Vagina (tissue), 2 donors: Measurements from ENCODE around the gene FBXL4. TPM values are rescaled to one million over a fixed set of nuclear protein-coding genes. Genes with fewer than 3 reads are reported as not detected.

ENCODE experiments used
- DNase-seq, 2 donors: peaks; one replicate each; pipeline ENCODE4 v3.0.0-alpha.2; 2017; ENCODE audit errors: extremely low spot score in 2 of 2
- H3K27ac ChIP-seq: fragments of 200-600 bp; sonication (generic); one replicate; pipeline ENCODE4 v1.5.1; 2019
- H3K27me3 ChIP-seq: fragments of 200-600 bp; sonication (generic); one replicate; pipeline ENCODE4 v1.5.1; 2019
- H3K36me3 ChIP-seq, 2 donors: fragments of 200-600 bp; sonication (generic); one replicate each; pipeline ENCODE4 v1.5.1; 2017 to 2019
- H3K4me1 ChIP-seq: fragments of 200-600 bp; sonication (generic); one replicate; pipeline ENCODE4 v1.5.1; 2019
- H3K4me3 ChIP-seq, 2 donors: fragments of 200-600 bp; sonication (generic); 1 replicate in 1 of 2; 2 replicates in 1 of 2; pipeline ENCODE4 v1.5.1; 2016 to 2019
- H3K9me3 ChIP-seq: fragments of 200-600 bp; sonication (generic); one replicate; pipeline ENCODE4 v1.5.1; 2019
- POLR2A ChIP-seq, 2 donors: fragments of 450-650 bp; IDR thresholded peaks; one replicate each; pipeline ENCODE4 v1.6.1; 2017; ENCODE audit warnings: antibody characterized with exemption in 2 of 2, mild to moderate bottlenecking in 2 of 2, moderate library complexity in 2 of 2
- POLR2AphosphoS5 ChIP-seq, 2 donors: sonication (generic); formaldehyde crosslinking; IDR thresholded peaks; one replicate each; pipeline ENCODE4 v1.9.0; 2017; ENCODE audit warnings: antibody characterized with exemption in 2 of 2, mild to moderate bottlenecking in 2 of 2, low read depth in 1 of 2; ENCODE audit not compliant: insufficient read depth in 1 of 2
- intact Hi-C: fragments of 100-400 bp; cut with DNase I; formaldehyde crosslinking; loops from one replicate; pipeline ENCODE4 v1.15.1; 2023
- total RNA-seq: library from RNA; depleted of rRNA; stranded (reverse); fragments of >200 nt; gene quantifications from one replicate; pipeline ENCODE4 v1.2.3, GENCODE V29; 2016
- TF ChIP-seq, protein P1 (sequence below), 3 experiments: fragments of 450-650 bp in 2 of 3; fragments of 200-600 bp in 1 of 3; sonication (generic) in 1 of 3; IDR thresholded peaks; one replicate each; pipeline ENCODE4 v1.5.1; 2017 to 2019; ENCODE audit warnings: antibody characterized with exemption in 3 of 3, mild to moderate bottlenecking in 2 of 3, moderate library complexity in 2 of 3

FBXL4 gene
- total RNA-seq, 1 donor from 2014 or later, result 17.7 TPM

- no peaks in the 10 kb centered on the region for H3K9me3 ChIP-seq
- H3K27me3 ChIP-seq, result no peaks in the 10 kb centered on the region
- no peak for TF ChIP-seq POLR2A (IDR thresholded peaks at IDR 0.05)
- H3K4me3 ChIP-seq, result no peak overlapping the region
- no peak for DNase-seq
- no peaks in the 10 kb centered on the region for H3K4me1 ChIP-seq
- H3K27ac ChIP-seq, result no peak overlapping the region
- intact Hi-C loops, result no loop called here
- H3K36me3 ChIP-seq, result peaks cover 0 to 42% of the 10 kb centered on the region in 2 donors
Observed at GRCh38 chr6:98900706-98901105, 47.0 kb downstream of the FBXL4 start.

DNA sequence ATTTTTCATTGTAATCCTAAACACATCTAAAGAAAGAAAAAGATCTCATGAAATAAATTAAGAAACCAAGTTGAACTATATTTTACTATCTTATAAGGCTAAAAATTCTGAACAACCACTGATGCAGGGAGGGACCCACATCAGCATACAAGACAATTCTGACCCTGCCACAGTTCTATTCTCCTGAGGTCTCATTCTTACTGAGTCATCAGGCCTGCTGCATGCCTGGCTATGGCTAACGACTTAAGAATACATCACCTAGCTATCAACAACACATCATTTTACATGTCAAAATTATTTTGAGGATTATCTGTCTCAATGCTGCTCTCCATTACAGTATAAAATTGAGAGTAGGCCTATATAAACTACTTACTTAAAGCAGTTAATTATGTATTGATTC lies 52.9 kb downstream of the FBXL4 start:
- no peaks in the 10 kb centered on the region for H3K27me3 ChIP-seq
- intact Hi-C loops, result no loop called here
- H3K4me1 ChIP-seq, result no peaks in the 10 kb centered on the region
- no peak for DNase-seq
- H3K9me3 ChIP-seq, result no peaks in the 10 kb centered on the region
- H3K27ac ChIP-seq, result no peak overlapping the region
- no peak overlapping the region for H3K4me3 ChIP-seq
- peaks cover 0 to 32% of the 10 kb centered on the region in 2 donors for H3K36me3 ChIP-seq
- TF ChIP-seq, protein P1, sequence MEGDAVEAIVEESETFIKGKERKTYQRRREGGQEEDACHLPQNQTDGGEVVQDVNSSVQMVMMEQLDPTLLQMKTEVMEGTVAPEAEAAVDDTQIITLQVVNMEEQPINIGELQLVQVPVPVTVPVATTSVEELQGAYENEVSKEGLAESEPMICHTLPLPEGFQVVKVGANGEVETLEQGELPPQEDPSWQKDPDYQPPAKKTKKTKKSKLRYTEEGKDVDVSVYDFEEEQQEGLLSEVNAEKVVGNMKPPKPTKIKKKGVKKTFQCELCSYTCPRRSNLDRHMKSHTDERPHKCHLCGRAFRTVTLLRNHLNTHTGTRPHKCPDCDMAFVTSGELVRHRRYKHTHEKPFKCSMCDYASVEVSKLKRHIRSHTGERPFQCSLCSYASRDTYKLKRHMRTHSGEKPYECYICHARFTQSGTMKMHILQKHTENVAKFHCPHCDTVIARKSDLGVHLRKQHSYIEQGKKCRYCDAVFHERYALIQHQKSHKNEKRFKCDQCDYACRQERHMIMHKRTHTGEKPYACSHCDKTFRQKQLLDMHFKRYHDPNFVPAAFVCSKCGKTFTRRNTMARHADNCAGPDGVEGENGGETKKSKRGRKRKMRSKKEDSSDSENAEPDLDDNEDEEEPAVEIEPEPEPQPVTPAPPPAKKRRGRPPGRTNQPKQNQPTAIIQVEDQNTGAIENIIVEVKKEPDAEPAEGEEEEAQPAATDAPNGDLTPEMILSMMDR (IDR thresholded peaks at IDR 0.05), result no peak
- no peak for TF ChIP-seq POLR2A (IDR thresholded peaks at IDR 0.05)
- TF ChIP-seq POLR2AphosphoS5 (IDR thresholded peaks at IDR 0.05; ENCODE audit: insufficient read depth in 1 of 2, low read depth in 1 of 2), result no peak

GRCh38 chr6:98887650-98888049 lies 60.1 kb downstream of the FBXL4 start:
- no peak for TF ChIP-seq POLR2AphosphoS5 (IDR thresholded peaks at IDR 0.05; ENCODE audit: insufficient read depth in 1 of 2, low read depth in 1 of 2)
- TF ChIP-seq, protein P1 (IDR thresholded peaks at IDR 0.05), result no peak
- no peak for DNase-seq
- intact Hi-C loops, result no loop called here
- no peaks in the 10 kb centered on the region for H3K4me1 ChIP-seq
- no peaks in the 10 kb centered on the region for H3K27me3 ChIP-seq
- H3K27ac ChIP-seq, result no peak overlapping the region
- no peak overlapping the region for H3K4me3 ChIP-seq
- no peaks in the 10 kb centered on the region for H3K9me3 ChIP-seq
- peaks cover 0 to 16% of the 10 kb centered on the region in 2 donors for H3K36me3 ChIP-seq

GRCh38 chr6:98885330-98885729 lies 62.4 kb downstream of the FBXL4 start:
- intact Hi-C loops, result no loop called here
- Histone ChIP-seq H3K27me3 (no peaks in the 10 kb centered on the region), H3K36me3 (peaks cover 0 to 13% of the 10 kb centered on the region in 2 donors), H3K9me3 (no peaks in the 10 kb centered on the region), H3K27ac (no peak overlapping the region), H3K4me1 (no peaks in the 10 kb centered on the region), H3K4me3 (no peak overlapping the region)
- DNase-seq, result no peak
- TF ChIP-seq POLR2A (IDR thresholded peaks at IDR 0.05), result no peak
- TF ChIP-seq, protein P1 (IDR thresholded peaks at IDR 0.05), result no peak

GRCh38 chr6:98880486-98880885 lies 67.3 kb downstream of the FBXL4 start:
- H3K27me3 ChIP-seq, result no peaks in the 10 kb centered on the region
- no peaks in the 10 kb centered on the region for H3K9me3 ChIP-seq
- no peaks in the 10 kb centered on the region for H3K4me1 ChIP-seq
- peaks cover 0 to 3% of the 10 kb centered on the region in 2 donors for H3K36me3 ChIP-seq
- no peak for DNase-seq
- TF ChIP-seq POLR2AphosphoS5 (IDR thresholded peaks at IDR 0.05; ENCODE audit: insufficient read depth in 1 of 2, low read depth in 1 of 2) (no peak), POLR2A (IDR thresholded peaks at IDR 0.05) (no peak)
- TF ChIP-seq, protein P1 (IDR thresholded peaks at IDR 0.05), result no peak
- intact Hi-C loops, result no loop called here
- H3K4me3 ChIP-seq, result no peak overlapping the region
- H3K27ac ChIP-seq, result no peak overlapping the region

DNA sequence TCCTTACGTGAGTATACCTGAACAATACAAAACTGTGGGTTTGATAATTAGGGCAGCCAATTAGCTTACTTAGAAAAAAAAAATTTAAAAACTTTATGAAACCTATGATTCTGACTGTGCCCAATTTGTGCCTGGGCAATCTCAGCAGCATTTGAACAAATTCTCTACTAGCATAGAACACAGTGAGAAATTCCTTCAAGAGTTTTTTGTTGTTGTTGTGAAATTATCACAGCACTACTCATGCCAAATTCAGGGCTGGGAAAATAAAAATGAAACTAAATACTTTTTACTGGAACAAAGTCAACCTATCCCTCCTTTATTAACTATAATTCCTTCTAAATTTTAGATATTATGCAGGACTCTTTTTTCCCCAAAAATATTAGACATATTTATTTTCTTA lies 70.5 kb downstream of the FBXL4 start:
- H3K36me3 ChIP-seq, result peaks cover 0 to 4% of the 10 kb centered on the region in 2 donors
- H3K27me3 ChIP-seq, result no peaks in the 10 kb centered on the region
- TF ChIP-seq POLR2AphosphoS5 (IDR thresholded peaks at IDR 0.05; ENCODE audit: insufficient read depth in 1 of 2, low read depth in 1 of 2), result no peak
- TF ChIP-seq, protein P1 (IDR thresholded peaks at IDR 0.05), result no peak
- no peak for DNase-seq
- intact Hi-C loops, result no loop called here
- no peaks in the 10 kb centered on the region for H3K9me3 ChIP-seq
- H3K27ac ChIP-seq, result no peak overlapping the region
- no peak overlapping the region for H3K4me3 ChIP-seq
- H3K4me1 ChIP-seq, result no peaks in the 10 kb centered on the region
